ENCODE data around the gene ATR.

ATR gene

DNA sequence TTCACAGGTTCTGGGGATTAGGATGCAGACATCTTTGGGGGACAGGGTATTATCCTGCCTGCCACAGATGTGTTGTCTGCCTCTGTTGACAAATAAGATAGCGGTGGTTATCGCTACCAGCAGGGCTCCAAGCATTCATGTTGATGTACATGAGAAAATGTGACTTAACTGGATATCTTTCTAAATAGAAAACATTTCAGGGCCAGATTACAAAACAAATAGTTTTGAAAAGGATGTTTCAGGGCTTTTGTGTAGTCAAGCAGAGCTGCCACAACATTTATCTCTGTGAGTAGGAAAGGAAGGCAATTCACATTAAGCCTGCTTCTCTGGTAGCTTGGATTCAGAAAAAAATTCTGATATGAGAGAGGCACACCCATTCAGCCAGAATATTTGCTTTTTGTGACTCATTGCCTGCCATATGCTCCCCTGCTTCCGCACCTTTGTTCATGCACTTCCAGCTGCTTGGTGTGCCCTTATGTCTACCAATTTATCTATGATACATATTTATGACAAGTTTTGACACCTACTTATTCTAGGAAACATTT is 40.5 kb upstream of the ATR start:
- peak; percentile 79 for DNase-seq (ENCODE audit: low read depth)
- TF ChIP-seq, protein P1, sequence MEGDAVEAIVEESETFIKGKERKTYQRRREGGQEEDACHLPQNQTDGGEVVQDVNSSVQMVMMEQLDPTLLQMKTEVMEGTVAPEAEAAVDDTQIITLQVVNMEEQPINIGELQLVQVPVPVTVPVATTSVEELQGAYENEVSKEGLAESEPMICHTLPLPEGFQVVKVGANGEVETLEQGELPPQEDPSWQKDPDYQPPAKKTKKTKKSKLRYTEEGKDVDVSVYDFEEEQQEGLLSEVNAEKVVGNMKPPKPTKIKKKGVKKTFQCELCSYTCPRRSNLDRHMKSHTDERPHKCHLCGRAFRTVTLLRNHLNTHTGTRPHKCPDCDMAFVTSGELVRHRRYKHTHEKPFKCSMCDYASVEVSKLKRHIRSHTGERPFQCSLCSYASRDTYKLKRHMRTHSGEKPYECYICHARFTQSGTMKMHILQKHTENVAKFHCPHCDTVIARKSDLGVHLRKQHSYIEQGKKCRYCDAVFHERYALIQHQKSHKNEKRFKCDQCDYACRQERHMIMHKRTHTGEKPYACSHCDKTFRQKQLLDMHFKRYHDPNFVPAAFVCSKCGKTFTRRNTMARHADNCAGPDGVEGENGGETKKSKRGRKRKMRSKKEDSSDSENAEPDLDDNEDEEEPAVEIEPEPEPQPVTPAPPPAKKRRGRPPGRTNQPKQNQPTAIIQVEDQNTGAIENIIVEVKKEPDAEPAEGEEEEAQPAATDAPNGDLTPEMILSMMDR (IDR thresholded peaks at IDR 0.05; ENCODE audit: insufficient read depth, low read depth, low read length, missing control alignments), result no peak
- no peak overlapping the region for H3K4me3 ChIP-seq (ENCODE audit: low read length)

DNA sequence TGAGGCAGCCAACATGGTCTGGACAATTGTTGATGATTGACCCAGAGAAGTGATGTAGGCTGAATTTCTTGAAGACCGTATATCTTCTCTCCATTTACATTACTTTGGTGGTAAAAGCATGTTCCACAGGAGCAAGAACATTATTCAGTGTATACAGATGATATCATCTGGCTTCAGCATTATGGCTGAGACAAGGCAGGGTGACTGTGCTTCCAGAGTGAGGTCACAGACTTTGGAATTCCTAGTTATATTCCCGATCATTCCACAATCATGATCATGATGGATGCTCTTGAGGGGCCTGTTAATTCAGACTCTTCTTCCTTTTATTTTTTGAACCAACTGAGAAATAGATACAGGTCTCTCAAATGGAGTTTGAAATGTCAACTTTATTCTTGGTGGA is 36.6 kb upstream of the ATR start:
- no peak overlapping the region for H3K4me3 ChIP-seq (ENCODE audit: low read length)
- TF ChIP-seq, protein P1 (IDR thresholded peaks at IDR 0.05; ENCODE audit: insufficient read depth, low read depth, low read length, missing control alignments), result no peak
- no peak for DNase-seq (ENCODE audit: low read depth)

DNA sequence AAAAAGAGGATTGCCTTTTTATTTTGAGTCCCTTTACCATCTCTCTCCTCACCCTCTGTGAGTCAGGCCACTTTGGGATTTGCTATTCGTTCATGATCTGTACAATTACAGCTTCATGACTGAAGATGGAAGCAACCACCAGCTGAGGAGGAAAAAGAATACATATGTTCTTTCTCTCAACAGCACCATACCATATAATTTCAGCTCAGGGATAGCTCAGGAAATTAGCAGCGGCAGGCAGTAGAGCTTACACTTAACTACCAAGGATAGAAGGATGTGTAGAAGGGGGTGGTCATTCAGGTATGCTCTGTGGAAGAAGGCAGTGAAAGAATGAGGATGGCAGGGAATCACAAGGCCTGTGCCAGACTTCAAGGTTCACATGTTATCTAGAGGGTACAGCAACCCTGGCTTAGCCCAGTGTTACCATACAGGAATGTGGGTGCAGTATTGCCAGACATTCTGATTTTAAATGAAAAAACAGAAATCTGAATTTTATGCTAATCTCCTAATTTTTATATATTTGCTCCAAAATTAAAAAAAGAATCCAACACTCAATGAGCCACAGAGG is 35.6 kb upstream of the ATR start:
- no peak overlapping the region for H3K4me3 ChIP-seq (ENCODE audit: low read length)
- no peak for DNase-seq (ENCODE audit: low read depth)
- TF ChIP-seq, protein P1 (IDR thresholded peaks at IDR 0.05; ENCODE audit: insufficient read depth, low read depth, low read length, missing control alignments), result no peak

DNA sequence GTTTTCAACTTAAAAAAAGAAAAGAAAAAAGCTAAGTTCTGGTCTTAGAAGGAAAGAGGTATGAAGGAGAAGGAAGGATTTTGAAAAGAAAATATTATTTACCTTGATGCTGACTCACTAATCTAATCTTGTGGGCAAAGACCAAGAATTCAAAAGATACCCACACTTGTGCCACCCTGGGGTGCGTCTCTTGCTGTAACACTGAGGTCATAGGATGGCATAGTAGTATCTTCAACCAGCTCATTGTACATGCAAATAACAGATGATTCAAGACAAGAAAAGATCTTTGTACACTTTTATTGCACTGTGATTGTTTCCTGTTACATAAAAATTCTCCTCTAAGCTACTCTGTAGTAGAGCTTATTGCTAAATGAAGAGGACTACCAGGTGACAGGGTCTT is 35.0 kb upstream of the ATR start:
- peak; percentile 42 for DNase-seq (ENCODE audit: low read depth)
- H3K4me3 ChIP-seq (ENCODE audit: low read length), result no peak overlapping the region
- TF ChIP-seq, protein P1 (IDR thresholded peaks at IDR 0.05; ENCODE audit: insufficient read depth, low read depth, low read length, missing control alignments), result no peak

DNA sequence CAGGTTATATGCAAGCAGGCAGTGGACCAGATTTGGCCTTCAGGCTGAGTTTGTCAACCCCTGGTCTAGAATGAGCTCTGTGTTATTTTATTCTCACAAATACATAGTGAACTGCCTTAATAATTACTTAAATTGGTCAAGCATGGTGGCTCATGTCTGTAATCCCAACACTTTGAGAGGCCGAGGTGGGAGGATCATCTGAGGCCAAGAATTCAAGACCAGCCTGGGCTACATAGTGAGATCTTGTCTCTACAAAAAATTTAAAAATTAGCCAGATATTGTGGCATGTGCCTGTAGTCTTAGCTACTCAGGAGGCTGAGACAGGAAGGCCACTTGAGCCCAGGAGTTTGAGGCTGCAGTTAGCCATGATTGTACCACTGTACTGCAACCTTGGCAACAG is 32.7 kb upstream of the ATR start:
- DNase-seq (ENCODE audit: low read depth), result no peak
- TF ChIP-seq, protein P1 (IDR thresholded peaks at IDR 0.05; ENCODE audit: insufficient read depth, low read depth, low read length, missing control alignments), result no peak
- no peak overlapping the region for H3K4me3 ChIP-seq (ENCODE audit: low read length)

DNA sequence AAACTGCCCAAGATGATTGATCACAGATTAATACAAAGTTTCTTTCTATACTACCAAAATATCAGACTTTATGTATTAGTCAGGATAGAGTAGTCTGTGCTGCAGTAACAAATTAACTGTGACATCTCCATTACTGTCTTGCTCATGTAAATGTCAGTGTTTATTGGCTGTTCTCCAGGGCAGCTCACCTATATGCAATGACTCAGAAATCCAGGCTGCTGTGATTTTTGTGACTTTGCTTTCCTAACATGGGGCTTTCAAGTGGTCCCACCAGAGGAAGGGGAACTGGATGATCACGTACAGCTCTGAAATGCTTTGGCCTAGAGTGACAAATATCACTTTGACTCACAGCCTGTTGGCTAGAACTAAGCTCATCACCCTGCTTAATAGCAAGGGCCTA is 30.6 kb upstream of the ATR start:
- TF ChIP-seq, protein P1 (IDR thresholded peaks at IDR 0.05; ENCODE audit: insufficient read depth, low read depth, low read length, missing control alignments), result no peak
- peak; percentile 19 for DNase-seq (ENCODE audit: low read depth)
- no peak overlapping the region for H3K4me3 ChIP-seq (ENCODE audit: low read length)

DNA sequence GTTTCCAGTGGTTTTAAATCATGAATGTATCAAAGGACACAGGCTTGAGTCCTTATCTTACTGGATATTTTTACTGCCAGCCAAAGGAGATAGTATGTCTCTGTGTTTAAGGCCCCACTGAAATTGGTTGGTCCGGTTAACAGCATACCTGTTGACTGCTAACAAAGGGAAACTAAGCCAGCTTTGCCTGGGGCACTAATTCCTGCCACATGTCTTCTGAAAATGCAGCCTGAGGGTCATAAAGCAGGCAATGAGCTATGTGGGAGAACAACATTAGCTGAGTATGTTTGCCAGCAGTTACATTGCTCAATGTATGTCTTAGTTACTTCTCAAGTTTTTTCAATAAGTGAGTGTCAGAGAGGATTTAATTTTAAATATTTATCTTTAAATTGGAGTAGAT is 30.1 kb upstream of the ATR start:
- no peak overlapping the region for H3K4me3 ChIP-seq (ENCODE audit: low read length)
- TF ChIP-seq, protein P1 (IDR thresholded peaks at IDR 0.05; ENCODE audit: insufficient read depth, low read depth, low read length, missing control alignments), result no peak
- DNase-seq (ENCODE audit: low read depth), result peak; percentile 8
